Endothelial cell of umbilical vein (primary cell): Measurements from ENCODE around the gene ANKRD60. TPM values are rescaled to one million over a fixed set of nuclear protein-coding genes. Genes with fewer than 3 reads are reported as not detected.

Experiments
- BruUV-seq: library from RNA; stranded (reverse); fragments of 400-500 nt; replicated peaks from 2 replicates; lab custom pipeline; 2021; lab: Mats Ljungman, UMichigan
- CTCF ChIA-PET: fragments of 300-600, 350-600 bp; sonication (Branson Sonifier 250); formaldehyde crosslinking; loops from one replicate; lab custom pipeline; 2021; ENCODE audit warnings: antibody characterized with exemption, inconsistent platforms; lab: Charles Lee
- POLR2A ChIA-PET: fragments of 300-600, 350-600 bp; sonication (Branson Sonifier 250); formaldehyde crosslinking; loops from one replicate; lab custom pipeline; 2021; ENCODE audit warnings: antibody characterized with exemption, inconsistent platforms; lab: Charles Lee
- DNase-seq: peaks from one replicate; pipeline ENCODE4 v3.0.0-alpha.2; 2011; ENCODE audit warnings: low read depth, low spot score
- FAIRE-seq: peaks from 2 replicates; lab custom pipeline; 2011; peaks lifted over from hg19 to GRCh38; lab: Jason Lieb, UNC
- H2AFZ ChIP-seq: 2 replicates; pipeline ENCODE4 v1.6.0; 2012; ENCODE audit warnings: low read depth, low read length, control low read depth, inconsistent platforms
- H3K27ac ChIP-seq: 2 replicates; pipeline ENCODE4 v1.5.1; 2011; ENCODE audit warnings: low read depth, mild to moderate bottlenecking, control low read depth, low read length, moderate library complexity; ENCODE audit not compliant: insufficient read depth
- H3K27me3 ChIP-seq, 2 experiments: 2 replicates each; pipeline versions ENCODE4 v1.6.0 to v1.6.1; 2011; ENCODE audit warnings: low read length in 2 of 2, mixed read lengths in 1 of 2; ENCODE audit not compliant: control insufficient read depth in 2 of 2, insufficient read depth in 2 of 2
- H3K36me3 ChIP-seq, 2 experiments: 2 replicates in 1 of 2; 3 replicates in 1 of 2; pipeline ENCODE4 v1.5.1; 2011; ENCODE audit warnings: low read length in 2 of 2, mild to moderate bottlenecking in 1 of 2, moderate library complexity in 1 of 2; ENCODE audit not compliant: control insufficient read depth in 2 of 2, insufficient read depth in 2 of 2; ENCODE audit errors: extremely low read depth in 1 of 2
- H3K4me1 ChIP-seq: 3 replicates; pipeline ENCODE4 v1.5.1; 2011; ENCODE audit warnings: mild to moderate bottlenecking, low read length; ENCODE audit not compliant: control insufficient read depth, insufficient read depth; ENCODE audit errors: extremely low read depth
- H3K4me2 ChIP-seq: 2 replicates; pipeline ENCODE4 v1.6.1; 2011; ENCODE audit warnings: low read length, control low read depth, mixed read lengths; ENCODE audit not compliant: insufficient read depth
- H3K4me3 ChIP-seq, 3 experiments: fragments of 200-600 bp in 1 of 3; sonication (generic), shearing (Covaris generic) in 1 of 3; replicated peaks in 1 of 3; 2 replicates each; pipeline ENCODE4 v1.5.1; 2011 to 2016; ENCODE audit warnings: control low read depth in 3 of 3, low read length in 3 of 3, mild to moderate bottlenecking in 2 of 3, inconsistent platforms in 1 of 3, low read depth in 1 of 3, moderate library complexity in 1 of 3; ENCODE audit not compliant: insufficient read depth in 1 of 3
- H3K79me2 ChIP-seq: 2 replicates; pipeline ENCODE4 v1.6.0; 2012; ENCODE audit warnings: low read length, inconsistent platforms; ENCODE audit not compliant: control insufficient read depth, insufficient read depth
- H3K9ac ChIP-seq: replicated peaks from 2 replicates; pipeline ENCODE3; 2011; ENCODE audit warnings: low read length, control low read depth; ENCODE audit not compliant: insufficient read depth; ENCODE audit errors: extremely low read depth
- H3K9me1 ChIP-seq: replicated peaks from 3 replicates; pipeline ENCODE4 v1.6.0; 2011; ENCODE audit warnings: mild to moderate bottlenecking, low read length; ENCODE audit not compliant: control insufficient read depth, insufficient read depth; ENCODE audit errors: extremely low read depth
- H3K9me3 ChIP-seq: replicated peaks from 2 replicates; pipeline ENCODE4 v1.5.1; 2012; ENCODE audit warnings: low read length, inconsistent platforms; ENCODE audit not compliant: control insufficient read depth, insufficient read depth
- H4K20me1 ChIP-seq: replicated peaks from 2 replicates; pipeline ENCODE3; 2011; ENCODE audit warnings: mild to moderate bottlenecking, low read length; ENCODE audit not compliant: control insufficient read depth, insufficient read depth; ENCODE audit errors: extremely low read depth
- CTCF ChIP-seq, 2 donors: IDR thresholded peaks; 1 replicate in 1 of 2; 2 replicates in 1 of 2; pipeline ENCODE4 v1.5.1; 2011; ENCODE audit warnings: low read length in 2 of 2, mild to moderate bottlenecking in 2 of 2, moderate library complexity in 2 of 2, control low read depth in 1 of 2, inconsistent platforms in 1 of 2, low read depth in 1 of 2; ENCODE audit not compliant: insufficient read depth in 1 of 2; ENCODE audit errors: extremely low read depth in 1 of 2
- EZH2 ChIP-seq: IDR thresholded peaks from 2 replicates; pipeline ENCODE4 v1.6.1; 2012; ENCODE audit warnings: borderline replicate concordance, low read depth, mild to moderate bottlenecking, moderate library complexity, low read length, inconsistent platforms; ENCODE audit not compliant: severe bottlenecking
- FOS ChIP-seq: IDR thresholded peaks from 2 replicates; pipeline ENCODE4 v1.6.1; 2011; ENCODE audit warnings: mild to moderate bottlenecking, low read length, moderate library complexity, borderline replicate concordance; ENCODE audit not compliant: insufficient read depth
- GATA2 ChIP-seq: IDR thresholded peaks from 2 replicates; pipeline ENCODE4 v1.7.0; 2011; ENCODE audit warnings: low read depth, mild to moderate bottlenecking, moderate library complexity, mixed read lengths, low read length; ENCODE audit not compliant: insufficient read length, insufficient read depth
- JUN ChIP-seq: IDR thresholded peaks from 2 replicates; pipeline ENCODE4 v1.6.1; 2011; ENCODE audit warnings: borderline replicate concordance, low read depth; ENCODE audit not compliant: insufficient read length, insufficient read depth
- MAX ChIP-seq: IDR thresholded peaks from 2 replicates; pipeline ENCODE4 v1.6.1; 2011; ENCODE audit not compliant: insufficient read depth, insufficient read length
- MYC ChIP-seq: IDR thresholded peaks from one replicate; pipeline ENCODE4 v1.6.1; 2011; ENCODE audit warnings: mild to moderate bottlenecking, low read depth, low read length
- POLR2A ChIP-seq: IDR thresholded peaks from 2 replicates; pipeline ENCODE4 v1.6.1; 2012; ENCODE audit warnings: low read depth, mild to moderate bottlenecking, control low read depth, low read length
- POLR2AphosphoS5 ChIP-seq: IDR thresholded peaks from 2 replicates; pipeline ENCODE4 v1.6.1; 2012; ENCODE audit warnings: low read depth, mild to moderate bottlenecking, control low read depth, low read length, moderate library complexity; ENCODE audit not compliant: insufficient read depth
- dilution Hi-C: fragments of 300-500 bp; cut with MboI; formaldehyde crosslinking; loops from one replicate; pipeline ENCODE4 v1.15.0; 2019; ENCODE audit warnings: low sequenced_read_pairs; ENCODE audit not compliant: extremely low pct_ligation_motif_present
- intact Hi-C: fragments of 100-400 bp; cut with micrococcal nuclease; formaldehyde crosslinking; loops from one replicate; pipeline ENCODE4 v1.10.0; 2022
- polyA plus RNA-seq, 4 experiments: library from polyadenylated mRNA; depleted of rRNA in 3 of 4; stranded (reverse) in 3 of 4; unstranded in 1 of 4; fragments of >200 nt; gene quantifications; 2 replicates each; pipeline versions ENCODE4 v1.2.1 to v1.2.3, GENCODE V29; 2011 to 2012; ENCODE audit warnings: missing spikeins in 1 of 4
- total RNA-seq: library from RNA; stranded (reverse); gene quantifications from 2 replicates; pipeline ENCODE4 v1.2.3, GENCODE V29; 2021

The ANKRD60 gene
- total and polyA plus RNA-seq, 2 donors (not counting 3 experiments of a cell fraction or from before 2014, with no cell fraction given), result not detected

GRCh38 chr20:58198384-58198783, 30.1 kb downstream of the ANKRD60 start:
- BruUV-seq, result no TSS peak
- Histone ChIP-seq H2AFZ (no peak overlapping the region), H3K36me3 (no peaks in the 10 kb centered on the region), H3K4me3 (no peak overlapping the region), H3K4me2 (no peak overlapping the region), H3K9me1 (no peaks in the 10 kb centered on the region), H3K79me2 (no peaks in the 10 kb centered on the region), H3K4me1 (no peaks in the 10 kb centered on the region), H3K27ac (no peak overlapping the region), H3K27me3 (no peaks in the 10 kb centered on the region), H3K9me3 (no peaks in the 10 kb centered on the region), H3K9ac (no peak overlapping the region), H4K20me1 (no peaks in the 10 kb centered on the region)
- CTCF ChIA-PET, result interaction anchor here (1.4 kb wide), 1 partner anchor 11 kb away, joined by 4 read pairs; no protein-coding TSS in a partner anchor
- TF ChIP-seq CTCF (IDR thresholded peaks at IDR 0.05; ENCODE audit: extremely low read depth in 1 of 2, insufficient read depth in 1 of 2, low read depth in 1 of 2, low read length in 2 of 2) (no peak), MAX (no peak), POLR2AphosphoS5 (no peak), POLR2A (no peak), MYC (no peak), EZH2 (no peak), GATA2 (no peak), JUN (no peak), FOS (no peak)
- FAIRE-seq (no peak), DNase-seq (no peak)
- dilution Hi-C loops (no loop called here), intact Hi-C loops (no loop called here)
- POLR2A ChIA-PET, result no interaction called here
